HG03175 (cell line): ENCODE data around the gene SIKE1.
"Not testable (repeated sequence)": the region's sequence is repeated elsewhere in the genome, so short reads cannot be mapped to it uniquely, and the experiment has no call there.

Experiments used
- ATAC-seq: cut with Tn5 transposase; IDR thresholded peaks from one replicate; pipeline ENCODE4 v1.9.1; 2021; ENCODE audit warnings: mild to moderate bottlenecking, moderate library complexity; ENCODE audit not compliant: unreplicated experiment

Gene SIKE1

DNA sequence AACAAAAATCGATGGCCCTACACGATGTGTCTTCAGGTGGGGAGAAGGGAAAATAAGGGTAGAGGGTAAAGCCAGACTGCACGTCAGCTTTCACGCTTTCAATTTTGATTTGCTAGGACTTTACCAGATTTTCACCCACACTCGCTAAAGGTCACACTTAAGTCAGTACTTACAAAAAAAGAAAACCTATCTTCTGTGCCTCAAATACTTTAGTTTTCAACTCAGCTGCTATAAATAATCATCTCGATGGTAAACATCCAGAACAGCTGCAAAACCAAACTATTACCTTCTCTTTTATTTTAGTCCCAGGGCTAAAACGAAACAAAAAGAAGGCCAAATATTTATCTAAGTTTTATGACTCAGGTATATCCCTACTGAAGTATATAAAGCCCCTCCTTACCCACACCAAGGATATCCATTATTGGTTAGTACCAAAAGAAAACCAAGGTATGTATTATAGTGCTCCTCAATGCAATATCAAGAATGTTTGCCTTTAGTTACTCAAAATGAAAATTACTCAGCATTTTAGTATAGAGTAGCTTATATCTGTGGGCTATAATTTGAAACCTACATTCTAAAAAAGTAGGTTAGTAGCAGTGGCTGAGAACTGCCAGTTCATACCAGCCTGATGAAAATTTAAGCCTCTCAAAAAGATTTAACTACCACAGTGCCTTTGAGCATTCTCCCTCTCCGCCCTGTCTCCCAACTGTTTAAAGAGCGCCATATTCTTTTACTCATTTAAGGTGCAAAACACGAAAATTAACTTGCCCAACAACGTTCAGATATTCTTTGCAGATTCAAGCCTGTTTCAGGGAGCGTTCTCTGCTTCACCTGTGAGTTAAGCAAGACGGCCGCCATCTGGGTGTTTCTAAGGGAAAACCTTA, 24.2 kb downstream of the SIKE1 start:
- ATAC-seq = peak; percentile 25

DNA sequence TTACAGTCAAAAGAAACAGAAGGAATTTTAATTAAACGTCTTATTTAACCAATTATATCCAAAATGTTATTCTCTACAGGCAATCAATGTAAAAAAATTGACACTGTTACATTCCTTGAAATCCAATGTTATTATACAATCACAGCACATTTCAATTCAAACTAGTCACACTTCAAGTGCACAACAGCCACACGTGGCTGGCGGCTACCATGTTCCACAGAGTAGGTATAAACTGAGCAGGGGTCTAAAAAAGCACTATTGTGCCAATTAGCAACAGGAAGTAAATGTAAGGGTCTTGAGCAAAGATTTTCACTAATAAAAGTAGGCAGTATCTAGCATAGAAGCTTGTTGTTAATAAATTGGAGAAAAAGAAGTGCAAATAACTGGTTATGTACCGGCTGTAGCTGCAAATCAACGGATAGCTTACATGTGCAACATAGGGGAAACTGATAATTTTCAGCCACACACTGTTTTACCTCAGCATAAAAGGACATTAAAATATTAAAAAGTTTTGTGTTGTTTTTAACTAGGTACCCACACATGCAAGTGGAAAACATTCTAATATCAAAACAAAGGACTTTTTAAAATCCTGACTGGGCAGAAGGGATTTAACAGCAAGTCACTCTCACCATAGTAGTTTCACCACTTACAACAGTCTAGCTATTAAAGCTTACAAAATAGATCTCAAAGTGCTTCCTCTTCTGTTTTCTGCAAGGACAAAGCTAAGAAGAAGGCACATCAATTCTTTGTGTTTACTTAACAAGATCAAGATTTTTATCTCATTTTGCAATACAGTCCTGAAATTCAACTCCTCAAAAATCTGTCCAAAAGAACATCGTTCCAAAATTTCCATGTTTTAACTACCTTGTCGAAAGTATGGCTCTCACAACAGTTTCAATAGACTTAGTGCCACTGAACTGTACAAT, 25.2 kb downstream of the SIKE1 start:
- ATAC-seq = no peak

DNA sequence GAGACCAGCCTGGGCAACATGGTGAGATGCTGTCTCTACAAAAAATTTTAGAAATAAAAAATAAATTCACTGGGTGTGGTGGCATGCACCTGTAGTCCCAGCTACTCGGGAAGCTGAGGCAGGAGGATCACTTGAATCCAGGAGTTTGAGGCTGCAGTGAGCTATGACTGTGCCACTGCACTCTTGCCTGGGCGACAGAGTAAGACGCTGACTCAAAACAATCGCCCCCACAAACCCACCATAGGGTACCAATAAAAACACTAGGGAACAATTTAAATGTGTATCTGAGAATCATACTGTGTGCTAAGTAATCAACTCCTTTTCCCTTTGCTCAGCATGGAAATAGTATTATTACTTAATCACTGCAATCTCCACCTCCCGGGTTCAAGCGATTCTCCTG, 26.8 kb downstream of the SIKE1 start:
- ATAC-seq = not testable (repeated sequence)

DNA sequence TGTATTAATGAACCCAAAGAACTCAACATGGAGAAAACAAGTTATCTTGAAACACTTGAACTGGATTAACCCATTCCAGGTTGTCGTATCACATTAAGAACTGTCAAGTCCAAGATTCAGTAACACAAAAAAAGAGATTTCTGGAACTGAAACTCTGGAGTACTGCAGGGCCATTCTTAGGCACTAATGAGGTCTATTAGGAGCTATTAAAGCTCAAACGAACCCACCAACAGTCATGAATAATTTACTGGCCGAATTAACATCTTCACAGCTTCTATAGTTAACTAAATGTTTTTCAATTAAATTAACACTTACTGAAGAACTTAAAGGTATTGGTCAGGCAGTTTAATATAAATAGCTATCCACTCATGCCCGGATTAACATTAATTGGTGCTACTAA, 27.3 kb downstream of the SIKE1 start:
- ATAC-seq = no peak

DNA sequence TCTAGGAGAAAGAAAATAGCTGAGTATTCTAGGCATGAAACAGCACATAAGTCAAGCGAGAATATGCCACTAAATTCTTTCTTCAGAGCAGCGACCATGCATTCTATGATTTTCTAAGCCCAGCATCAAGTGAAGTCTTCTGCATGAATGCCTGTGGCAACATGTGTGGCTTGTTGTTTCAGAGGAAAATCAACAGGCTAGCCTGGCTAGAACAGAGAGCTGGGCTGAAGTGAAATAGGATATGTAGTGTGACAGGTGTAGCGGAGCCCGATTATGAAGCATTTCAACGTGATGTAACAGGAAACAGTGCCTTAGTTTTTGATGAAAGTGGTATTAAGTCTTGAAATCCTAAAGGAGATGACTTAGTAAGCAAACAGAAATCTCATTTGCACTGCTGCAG, 29.7 kb downstream of the SIKE1 start:
- ATAC-seq = no peak

DNA sequence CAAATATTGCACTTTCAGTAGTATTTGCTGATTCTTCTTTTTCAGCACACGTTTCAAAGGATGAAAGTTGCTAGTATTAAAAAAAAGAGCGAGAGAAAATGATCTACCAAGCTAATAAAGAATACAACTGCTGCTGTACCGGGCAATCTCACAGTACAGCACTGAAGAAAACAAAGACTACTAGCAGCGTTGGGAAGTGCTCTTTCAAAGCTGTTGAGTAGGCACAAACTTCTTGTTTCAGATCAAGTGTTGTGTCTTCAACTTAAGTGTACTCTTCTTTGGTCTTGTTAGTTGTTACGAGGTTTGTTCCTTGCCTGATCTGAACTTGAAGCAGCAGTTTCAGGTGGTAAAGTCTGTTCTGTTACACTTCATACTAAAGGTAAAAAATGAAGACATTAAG, 30.6 kb downstream of the SIKE1 start:
- no peak for ATAC-seq

DNA sequence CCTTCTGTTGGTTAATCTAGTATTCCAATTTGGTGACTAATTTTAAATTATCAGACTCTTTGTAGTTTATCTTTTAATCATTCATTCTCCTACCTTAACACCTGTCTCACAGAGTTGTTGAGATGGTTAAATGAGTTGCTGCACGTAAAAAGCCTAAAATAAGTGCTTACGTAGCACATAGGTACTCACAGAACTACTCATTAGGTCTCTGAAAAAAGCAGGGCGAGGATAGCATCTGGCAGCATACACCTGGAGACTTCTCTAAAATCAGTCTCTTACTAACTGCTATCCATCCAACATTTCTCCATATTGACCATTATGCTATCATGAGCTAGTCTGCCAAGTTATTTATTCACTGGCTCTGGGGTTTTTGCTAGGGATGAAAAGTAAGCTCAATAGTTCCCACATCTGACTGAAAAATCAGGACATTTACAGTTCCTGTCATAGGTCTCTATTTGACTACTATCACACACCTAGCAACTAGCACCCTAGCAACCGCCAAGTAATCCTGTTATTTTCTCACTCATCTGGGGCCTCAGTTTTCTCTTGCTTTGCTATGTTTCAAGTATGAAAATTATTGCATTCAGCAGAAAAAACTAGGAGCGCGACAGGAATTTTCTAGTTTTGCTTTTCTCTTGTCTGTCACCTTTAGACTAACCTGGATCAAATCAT, 33.9 kb downstream of the SIKE1 start:
- no peak for ATAC-seq

DNA sequence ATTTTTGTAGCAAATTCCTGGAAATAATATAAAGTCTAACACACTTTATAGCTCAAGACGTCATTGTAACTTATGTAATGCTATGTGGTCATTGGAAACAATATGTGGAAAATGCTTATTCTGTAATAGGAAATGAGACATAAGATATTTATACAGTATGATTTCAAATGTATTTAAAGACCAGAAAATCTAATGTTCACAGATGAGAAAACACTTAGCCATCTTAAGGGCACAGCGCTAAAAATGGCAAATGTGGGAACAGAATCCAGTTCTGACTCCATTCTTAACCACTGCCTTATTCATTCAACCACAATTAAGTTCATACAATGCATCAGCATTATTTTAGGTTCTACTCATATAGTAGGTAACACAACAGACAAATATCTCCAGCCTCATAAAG, 35.2 kb downstream of the SIKE1 start:
- ATAC-seq = no peak

DNA sequence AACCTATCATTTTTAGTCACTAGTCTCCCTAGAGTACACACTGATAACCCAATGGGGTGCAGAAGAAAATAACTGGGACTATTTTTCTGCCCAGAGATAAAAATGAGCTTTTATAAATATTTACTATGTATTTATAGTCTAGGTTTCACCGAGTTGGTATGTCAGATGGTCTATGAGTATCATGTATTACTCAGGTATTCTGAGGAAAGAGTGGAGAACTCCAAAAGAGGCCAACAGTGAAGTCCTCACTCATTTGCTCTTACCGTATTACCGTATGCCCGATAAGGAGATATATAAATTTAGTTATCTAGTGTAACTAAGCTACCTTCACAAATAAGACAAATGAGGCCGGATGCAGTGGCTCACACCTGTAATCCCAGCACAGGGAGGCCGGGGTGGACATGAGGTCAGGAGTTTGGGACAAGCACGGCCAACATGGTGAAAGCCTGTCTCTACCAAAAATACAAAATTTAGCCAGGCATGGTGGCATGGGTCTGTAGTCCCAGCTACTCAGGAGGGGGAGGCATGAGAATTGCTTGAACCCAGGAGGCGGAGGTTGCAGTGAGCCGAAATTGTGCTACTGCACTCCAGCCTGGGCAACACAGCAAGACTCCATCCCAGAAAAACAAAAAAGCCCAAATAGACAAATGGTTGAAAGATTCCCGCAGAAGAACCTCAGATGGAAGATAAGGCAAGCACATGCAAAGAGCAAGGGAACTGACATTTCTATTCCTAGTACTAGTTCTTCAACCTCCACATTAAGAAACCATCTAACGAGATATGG, 38.3 kb downstream of the SIKE1 start:
- no peak for ATAC-seq

DNA sequence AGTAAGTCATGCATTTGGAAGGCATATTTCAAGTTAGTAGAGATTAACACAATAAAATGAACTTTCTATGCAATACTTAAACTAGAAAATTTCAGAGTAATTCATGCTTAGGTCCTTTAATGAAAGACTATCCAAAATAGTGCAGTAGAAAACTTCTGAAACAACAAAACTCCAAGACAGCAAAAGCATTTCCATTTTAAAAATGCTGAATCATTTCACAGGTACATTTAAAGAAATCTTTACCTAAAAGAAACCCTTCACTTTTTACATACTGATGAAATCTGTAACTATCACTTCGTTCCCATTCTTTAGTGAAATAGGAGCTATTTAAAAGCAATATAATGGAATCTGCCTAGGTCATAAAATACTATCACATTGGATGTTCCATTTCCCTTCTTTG, 40.2 kb downstream of the SIKE1 start:
- no peak for ATAC-seq

DNA sequence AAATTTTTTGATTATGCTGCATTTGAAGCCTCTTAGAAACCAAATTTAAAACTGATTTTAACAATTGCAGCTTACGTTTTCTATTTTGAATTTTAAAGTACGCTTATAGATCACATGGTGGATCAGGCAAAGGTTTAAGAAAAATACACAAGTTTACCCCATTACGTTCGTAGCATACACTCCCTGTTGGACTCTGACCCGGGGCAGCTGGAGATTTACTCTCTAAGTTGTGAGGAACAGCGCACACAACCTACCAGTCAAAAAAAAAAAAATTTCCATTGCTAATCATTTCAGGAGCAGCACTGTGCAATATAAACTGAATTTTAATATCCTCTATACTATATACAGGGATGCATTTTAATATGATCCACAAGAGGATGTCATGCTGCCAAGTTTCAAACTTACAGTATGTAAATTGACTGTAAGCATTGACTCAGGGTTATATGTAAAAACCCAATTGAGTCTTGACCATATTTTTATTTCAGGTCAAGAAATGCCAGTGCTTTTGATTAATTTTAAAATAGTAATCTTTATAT, 43.1 kb downstream of the SIKE1 start:
- ATAC-seq = no peak

DNA sequence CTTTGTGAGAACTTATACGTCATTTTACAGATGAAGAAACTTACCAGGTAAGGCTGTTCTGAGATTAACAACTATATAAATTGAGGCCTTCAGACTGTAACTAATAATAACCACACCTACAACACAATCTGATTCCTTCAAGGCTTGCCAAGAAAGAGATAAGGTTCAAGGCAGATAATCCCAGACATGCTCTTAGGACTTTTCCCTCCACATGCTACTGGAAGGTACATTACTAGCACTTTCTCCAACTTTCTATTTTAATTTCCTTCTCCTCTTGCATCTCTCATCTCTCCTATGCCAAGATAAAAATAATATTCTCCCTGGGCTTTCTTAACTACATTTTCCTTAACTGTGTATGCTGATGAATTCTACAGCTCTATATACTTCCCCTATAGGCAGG, 45.0 kb downstream of the SIKE1 start:
- no peak for ATAC-seq

DNA sequence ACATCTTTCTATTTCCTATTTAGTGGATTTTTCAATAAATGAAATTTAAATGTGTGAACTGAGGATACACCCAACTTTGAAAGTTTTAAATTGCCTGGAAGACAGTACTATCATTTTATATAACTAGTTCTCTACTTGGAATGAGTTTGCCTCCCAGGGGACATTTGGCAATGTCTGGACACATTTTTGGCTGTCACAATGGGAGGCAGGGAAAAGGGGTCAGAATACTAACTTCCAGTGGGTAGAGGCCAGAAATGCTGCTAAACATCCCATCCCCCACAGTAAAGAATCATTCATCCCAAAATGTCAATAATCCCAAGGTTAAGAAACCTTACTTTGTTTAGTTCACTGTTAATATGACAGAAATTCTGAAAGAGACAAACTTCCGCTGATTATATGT, 50.7 kb downstream of the SIKE1 start:
- no peak for ATAC-seq

DNA sequence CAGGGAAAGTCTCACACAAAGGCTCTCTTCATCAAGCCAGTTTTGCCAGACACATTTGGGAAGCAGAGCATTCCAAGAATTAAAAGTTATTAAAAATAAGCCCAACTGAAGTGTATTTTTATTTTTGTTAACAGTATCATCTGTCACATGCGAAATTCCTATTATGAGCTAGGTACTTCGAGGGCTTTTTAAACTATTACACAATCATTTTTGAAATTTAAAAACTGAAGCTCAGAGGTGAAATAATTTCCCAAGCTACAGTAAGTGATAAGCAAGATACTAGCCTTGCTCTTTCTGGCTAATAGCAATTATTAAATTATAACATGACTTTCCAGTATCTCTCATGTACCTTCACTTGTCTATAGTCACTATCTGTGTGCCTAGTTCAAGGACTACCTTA, 51.9 kb downstream of the SIKE1 start:
- no peak for ATAC-seq

DNA sequence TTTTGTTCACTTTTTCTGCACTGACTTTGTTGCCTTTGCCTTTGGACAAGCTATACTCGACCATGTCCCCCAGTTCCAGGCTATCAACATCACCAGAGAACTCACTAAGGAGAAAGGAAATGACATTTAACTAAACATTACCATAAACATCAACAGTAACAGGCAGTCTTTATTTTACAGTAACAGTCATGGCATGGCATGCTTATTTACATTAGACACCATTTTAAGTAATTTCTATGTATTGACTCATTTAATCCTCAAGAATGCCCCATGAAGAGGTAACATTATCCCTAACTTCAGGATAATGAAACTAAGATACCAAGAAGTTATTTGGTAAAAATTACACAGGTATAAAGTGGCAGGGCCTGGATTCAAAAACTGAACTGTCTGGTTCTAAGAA, 55.3 kb downstream of the SIKE1 start:
- ATAC-seq = no peak

DNA sequence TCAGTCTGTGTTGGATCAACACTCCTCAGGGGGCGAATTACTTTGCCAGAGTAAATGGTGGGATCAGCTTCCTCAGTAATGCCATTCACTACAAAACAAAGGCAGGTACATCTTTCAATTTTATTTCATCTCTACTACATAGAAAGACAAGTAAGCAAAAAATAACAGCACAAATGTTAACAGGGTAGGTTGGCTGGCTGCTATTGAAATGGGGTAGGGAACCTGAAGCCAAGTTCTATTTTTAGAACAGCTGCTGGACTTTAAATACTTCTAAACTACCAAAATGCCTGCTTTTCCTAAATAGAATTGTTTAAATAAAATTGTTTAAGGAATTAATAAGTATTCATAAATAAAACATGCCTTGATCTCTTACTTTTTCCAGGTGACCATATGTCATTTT, 56.6 kb downstream of the SIKE1 start:
- ATAC-seq = no peak

DNA sequence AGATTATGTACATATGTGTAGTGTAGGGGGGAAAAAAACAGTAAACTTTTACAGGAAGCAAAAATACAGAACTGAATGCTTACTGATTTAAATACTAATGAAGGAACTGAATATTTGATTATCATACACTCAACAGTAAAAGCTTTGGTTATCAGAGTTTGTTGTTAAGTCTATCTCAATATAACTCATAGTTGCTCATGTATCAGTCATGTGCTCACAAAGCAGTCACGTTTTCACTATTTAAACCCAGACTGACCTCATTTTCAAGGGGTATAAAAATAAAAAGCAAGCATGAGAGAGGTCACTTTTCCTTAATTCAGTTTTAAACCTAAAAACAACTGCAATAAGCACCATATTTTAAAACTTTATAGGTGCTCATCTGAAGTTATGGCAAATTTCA, 57.0 kb downstream of the SIKE1 start:
- no peak for ATAC-seq

DNA sequence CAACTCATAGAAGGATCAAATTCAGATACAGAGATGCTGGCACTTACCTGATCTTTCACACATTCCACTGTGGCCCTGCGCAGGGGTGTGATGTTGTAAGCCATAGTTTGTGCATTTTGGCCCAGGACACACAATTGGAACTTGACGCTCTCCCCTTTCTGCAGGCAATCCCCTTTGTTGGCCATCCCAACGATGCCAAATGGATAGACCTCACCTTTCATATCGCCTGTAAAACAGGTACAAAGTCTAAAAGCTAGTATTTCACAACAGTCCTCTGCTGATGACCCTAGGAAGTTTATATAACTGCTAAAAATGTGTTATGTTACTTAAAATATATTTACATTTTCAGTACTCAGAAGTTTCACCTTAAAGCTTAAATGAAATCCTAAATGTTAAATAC, 60.0 kb downstream of the SIKE1 start:
- ATAC-seq = no peak
